MM.1S (cell line): Measurements from ENCODE around the gene MYH7.

Experiments
- EZH2 ChIP-seq: fragments of 300-600 bp; sonication (generic); optimal IDR thresholded peaks from 2 replicates; pipeline ENCODE3; 2017; ENCODE audit warnings: low read depth, mild to moderate bottlenecking, antibody characterized with exemption, low read length, mixed read lengths
- EZH2phosphoT487 ChIP-seq: fragments of 300-600 bp; sonication (generic); IDR thresholded peaks from 2 replicates; pipeline ENCODE4 v1.6.1; 2018; ENCODE audit warnings: antibody characterized with exemption, low read length
- TF ChIP-seq, protein P1 (sequence below): fragments of 300-600 bp; sonication (generic); IDR thresholded peaks from 2 replicates; pipeline ENCODE4 v1.5.1; 2016; ENCODE audit warnings: antibody characterized with exemption, low read length, mixed read lengths

- TF ChIP-seq, protein P1, sequence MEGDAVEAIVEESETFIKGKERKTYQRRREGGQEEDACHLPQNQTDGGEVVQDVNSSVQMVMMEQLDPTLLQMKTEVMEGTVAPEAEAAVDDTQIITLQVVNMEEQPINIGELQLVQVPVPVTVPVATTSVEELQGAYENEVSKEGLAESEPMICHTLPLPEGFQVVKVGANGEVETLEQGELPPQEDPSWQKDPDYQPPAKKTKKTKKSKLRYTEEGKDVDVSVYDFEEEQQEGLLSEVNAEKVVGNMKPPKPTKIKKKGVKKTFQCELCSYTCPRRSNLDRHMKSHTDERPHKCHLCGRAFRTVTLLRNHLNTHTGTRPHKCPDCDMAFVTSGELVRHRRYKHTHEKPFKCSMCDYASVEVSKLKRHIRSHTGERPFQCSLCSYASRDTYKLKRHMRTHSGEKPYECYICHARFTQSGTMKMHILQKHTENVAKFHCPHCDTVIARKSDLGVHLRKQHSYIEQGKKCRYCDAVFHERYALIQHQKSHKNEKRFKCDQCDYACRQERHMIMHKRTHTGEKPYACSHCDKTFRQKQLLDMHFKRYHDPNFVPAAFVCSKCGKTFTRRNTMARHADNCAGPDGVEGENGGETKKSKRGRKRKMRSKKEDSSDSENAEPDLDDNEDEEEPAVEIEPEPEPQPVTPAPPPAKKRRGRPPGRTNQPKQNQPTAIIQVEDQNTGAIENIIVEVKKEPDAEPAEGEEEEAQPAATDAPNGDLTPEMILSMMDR = no peak
- TF ChIP-seq EZH2 (no peak), EZH2phosphoT487 (no peak)
Observed at GRCh38 chr14:23464700-23465099, 29.2 kb upstream of the MYH7 start.
